GM21367 (cell line): ENCODE results near the gene HID1.
"Not testable (repeated sequence)": the region's sequence is repeated elsewhere in the genome, so short reads cannot be mapped to it uniquely, and the experiment has no call there.

Source experiments
- ATAC-seq: cut with Tn5 transposase; IDR thresholded peaks from one replicate; pipeline ENCODE4 v1.9.1; 2021; ENCODE audit not compliant: unreplicated experiment

The HID1 gene

DNA sequence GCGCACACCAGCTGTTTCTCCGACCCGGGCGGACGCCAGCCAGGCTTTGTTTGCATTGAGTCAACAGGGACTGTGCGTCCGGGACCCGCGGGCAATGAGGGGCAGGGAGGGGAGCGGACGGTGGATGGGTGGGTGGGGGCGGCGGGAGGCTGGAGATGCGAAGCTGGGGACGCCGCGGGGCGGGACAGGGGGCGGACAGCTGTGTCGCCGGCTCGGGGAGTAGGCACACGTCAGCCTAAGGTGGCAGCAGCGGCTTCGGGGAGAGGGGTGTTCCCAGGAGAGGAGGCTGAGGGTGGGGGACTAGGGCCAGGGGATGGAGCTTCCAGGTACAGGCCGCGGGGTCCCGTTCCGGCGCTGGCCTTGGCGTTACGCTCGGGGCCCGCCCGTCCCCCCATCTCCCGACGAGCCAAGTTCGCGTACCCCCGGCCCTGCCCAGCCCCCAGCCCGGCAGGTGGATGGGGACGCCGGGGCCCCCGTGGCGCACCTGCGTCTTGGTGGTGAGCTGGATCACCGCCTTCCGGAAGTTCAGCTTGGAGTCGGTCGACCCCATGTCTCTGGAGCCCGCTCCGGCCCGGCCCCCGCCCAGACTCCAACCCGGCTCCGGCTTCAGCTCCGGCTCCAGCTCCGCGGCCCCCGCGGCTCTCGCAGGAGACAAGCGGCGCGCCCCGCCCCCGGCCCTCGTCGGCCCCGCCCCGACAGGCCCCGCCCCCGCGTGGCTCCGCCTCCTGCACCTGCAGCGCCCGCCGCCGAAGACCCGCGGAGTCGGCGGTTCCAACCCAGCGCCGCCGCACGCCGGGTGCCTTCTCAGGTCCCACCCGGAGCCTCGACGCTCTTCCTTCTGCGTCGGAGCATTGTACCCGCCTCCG lies at the start of gene HID1:
Gene HID1, minus strand, starts transcription at position 653 of the 866 bp plus-strand sequence. Its CDS starts 103 bp downstream, at position 550.
- ATAC-seq, result no peak

- ATAC-seq, result no peak
Measured at GRCh38 chr17:75020331-75021110, 48.0 kb upstream of the HID1 start.

- ATAC-seq, result no peak
Measured at GRCh38 chr17:75019710-75020109, 47.2 kb upstream of the HID1 start.

DNA sequence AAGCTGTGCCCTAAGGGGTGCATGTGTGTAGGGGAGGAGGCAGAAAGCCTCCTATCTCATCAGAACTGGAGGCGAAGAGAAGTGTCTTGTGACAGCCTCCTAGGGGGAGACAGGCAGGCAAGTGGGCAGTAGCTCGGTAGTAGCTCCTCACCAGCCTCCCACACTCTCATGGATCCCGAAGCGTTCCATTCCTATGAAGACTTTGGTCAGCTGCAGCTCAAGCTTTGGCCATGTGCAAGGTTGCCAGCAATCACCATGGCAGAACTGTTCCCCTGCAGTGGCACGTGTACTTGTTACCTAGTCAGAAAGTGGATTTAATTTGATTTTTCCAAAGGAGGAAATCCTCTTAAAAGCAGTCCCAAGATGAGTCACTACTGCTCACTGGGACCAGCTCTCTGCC lies 46.6 kb upstream of the HID1 start:
- no peak for ATAC-seq

GRCh38 chr17:75013092-75013559 lies 40.6 kb upstream of the HID1 start:
- no peak for ATAC-seq

DNA sequence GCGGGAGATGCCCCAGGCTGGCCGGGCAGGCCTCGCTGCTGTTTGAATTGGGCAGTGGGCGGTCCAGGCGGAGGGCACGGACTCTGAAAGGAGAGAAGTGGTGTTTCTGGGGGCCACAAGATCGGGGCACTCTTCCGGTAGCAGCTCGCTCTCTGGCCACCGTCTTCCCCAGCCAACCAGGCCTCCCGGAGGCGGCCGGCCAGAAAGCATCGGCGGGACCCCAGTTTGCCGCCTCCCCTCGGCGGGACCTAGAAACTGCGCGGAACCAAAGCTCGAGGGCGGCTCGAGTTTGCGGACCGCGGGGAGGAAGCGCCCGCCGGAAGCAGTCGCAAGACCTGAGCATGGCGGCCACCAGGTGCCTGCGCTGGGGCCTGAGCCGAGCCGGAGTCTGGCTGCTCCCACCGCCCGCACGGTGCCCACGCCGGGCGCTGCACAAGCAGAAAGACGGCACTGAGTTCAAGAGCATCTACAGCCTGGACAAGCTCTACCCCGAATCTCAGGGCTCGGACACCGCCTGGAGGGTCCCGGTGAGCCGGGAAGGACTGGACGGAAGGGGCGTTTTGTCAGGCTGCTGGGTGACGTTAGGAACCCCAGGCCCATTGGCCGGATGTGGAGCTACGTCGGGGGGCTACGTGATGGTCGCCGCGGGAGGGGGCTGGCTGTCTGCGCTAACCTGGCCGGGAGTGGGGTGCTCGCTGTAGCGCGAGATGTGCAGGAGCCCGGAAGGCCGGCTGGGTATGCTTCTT lies 40.0 kb upstream of the HID1 start, which contains the start of gene MRPL58:
Gene MRPL58, plus strand, starts transcription at position 325 of the 746 bp plus-strand sequence. Its CDS starts 17 bp downstream, at position 342.
- ATAC-seq, result peak; percentile 87

- no peak for ATAC-seq
Measured at GRCh38 chr17:75012096-75012345, 39.5 kb upstream of the HID1 start.

DNA sequence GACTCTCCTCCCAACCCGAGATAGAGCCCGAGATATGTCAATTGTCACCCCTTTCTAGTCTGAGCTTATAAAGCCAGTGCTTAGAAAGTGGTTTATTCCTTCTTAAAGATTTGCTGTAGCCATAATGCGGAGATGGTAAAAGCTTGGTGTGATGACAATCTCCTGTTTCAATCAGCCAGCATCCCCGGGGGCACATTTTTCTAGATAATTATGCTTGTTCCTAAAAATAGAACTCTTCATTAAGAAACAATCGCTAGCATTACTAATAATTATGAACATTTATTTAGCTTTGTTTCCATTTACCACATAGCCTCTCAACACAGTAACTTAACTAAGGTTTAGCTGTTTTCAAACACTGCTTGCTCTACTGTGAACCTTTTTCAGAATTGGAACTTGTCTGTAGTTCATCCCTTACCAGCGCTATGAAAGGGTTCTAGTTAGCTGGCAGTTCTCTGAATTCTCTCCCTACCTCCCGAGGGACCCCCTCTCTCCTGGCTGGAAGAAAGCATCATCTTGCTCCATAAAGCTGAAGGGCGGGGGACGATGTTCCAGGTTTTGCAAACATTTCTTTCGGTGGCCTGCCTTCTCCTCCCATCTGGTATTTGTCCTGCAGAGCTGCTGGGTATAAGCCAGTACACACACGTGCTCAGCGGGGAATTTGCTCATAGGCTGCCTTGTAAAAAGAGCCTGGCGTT lies 39.0 kb upstream of the HID1 start:
- ATAC-seq, result no peak

DNA sequence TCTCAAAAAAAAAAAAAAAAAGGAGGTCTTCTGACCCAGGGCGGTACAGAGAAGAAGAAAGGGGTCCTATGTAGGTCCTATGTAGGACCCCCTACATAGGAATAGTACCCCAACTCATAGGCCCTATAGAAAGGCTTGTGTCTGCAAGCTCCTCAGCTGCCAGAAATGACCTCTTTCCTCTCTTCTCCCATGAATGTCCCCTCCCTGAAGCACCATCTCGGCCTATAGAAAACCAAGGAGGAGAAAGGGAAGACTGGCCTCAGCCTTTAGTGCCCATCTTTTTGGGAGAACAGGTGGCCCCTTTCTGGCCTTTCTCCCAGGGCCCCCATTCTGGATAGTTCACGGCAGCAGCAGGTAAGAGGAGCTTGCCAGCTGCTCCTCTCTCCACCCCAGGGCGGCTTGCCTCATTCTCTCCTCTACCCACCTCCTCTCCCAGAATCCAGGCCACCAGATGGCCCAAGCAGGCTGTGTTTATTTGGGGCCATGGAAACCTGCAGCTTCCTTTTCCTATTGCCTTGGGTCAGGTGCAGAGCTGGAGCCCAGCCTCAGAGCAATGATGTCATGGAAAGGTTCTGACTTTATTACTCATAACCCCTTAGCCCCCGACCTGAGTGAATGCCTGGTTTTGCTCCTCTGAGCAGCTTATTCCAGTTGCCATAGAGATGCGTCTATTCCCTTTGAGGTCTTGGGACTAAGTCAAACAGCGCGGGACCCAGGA lies 38.3 kb upstream of the HID1 start:
- no peak for ATAC-seq

DNA sequence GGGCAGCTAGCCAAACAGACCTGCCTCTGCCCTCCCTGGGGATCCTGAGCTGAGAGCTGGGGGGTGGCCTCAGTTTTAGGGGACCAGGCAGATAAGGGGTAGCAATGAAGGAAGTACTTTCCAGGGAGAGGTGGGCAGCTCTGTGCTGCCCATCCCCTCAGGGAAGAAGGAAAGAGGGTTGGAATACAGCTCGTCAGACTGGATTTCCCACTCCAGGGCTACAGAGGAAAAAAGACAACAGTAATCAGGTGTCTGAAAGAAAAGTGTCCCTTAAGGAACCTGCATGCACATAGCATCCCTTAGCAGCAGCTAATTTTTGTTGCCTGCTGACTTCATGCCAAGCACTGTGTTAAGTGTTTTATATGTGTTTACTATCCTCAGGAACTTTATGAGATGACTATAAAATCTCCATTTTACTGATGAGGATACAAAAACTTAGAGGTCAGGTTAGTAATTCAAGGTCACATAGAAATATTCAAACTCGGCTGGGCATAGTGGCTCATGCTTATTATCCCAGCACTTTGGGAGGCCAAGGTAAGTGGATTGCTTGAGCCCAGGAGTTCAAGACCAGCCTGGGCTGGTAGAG lies 36.7 kb upstream of the HID1 start:
- no peak for ATAC-seq

GRCh38 chr17:75008373-75008772 lies 35.8 kb upstream of the HID1 start:
- no peak for ATAC-seq

DNA sequence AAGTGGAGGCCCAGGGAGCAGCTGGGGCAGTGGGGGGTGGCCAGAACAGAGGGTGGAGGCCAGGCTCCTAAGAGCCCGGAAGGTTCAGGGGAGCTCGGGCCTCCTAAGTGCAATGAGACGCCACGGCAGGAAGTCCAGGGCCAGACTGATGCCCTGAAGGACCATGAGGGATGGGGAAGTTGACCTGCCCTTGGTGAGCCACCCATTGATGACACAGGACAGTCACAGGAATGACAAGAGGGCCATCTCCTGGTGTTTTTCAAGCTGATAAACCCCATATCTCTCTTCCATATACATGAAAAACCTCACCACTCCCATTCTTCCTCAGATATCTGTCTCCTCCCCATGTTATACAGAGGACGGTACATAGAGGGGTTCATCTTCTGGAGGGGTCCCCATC lies 34.1 kb upstream of the HID1 start:
- no peak for ATAC-seq

DNA sequence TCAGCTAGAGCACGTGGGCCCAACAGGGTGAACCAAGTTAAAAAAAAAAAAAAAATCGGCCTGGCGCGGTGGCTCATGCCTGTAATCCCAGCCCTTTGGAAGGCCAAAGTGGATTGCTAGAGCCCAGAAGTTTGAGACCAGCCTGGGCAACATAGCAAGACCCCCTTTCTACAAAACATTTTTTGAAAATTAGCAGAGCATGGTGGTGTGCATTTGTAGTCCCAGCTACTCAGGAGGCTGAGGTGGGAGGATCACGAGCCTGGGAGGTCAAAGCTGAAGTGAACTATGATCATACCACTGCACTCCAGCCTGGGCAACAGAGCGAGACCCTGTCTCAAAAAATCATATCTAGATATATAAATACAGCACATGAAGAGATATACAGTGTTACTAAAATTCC lies 33.5 kb upstream of the HID1 start:
- not testable (repeated sequence) for ATAC-seq

- no peak for ATAC-seq
Measured at GRCh38 chr17:75005291-75005690, 32.7 kb upstream of the HID1 start.

- ATAC-seq, result no peak
Measured at GRCh38 chr17:75004371-75004770, 31.8 kb upstream of the HID1 start.

- ATAC-seq, result no peak
Measured at GRCh38 chr17:75003957-75004355, 31.4 kb upstream of the HID1 start.

DNA sequence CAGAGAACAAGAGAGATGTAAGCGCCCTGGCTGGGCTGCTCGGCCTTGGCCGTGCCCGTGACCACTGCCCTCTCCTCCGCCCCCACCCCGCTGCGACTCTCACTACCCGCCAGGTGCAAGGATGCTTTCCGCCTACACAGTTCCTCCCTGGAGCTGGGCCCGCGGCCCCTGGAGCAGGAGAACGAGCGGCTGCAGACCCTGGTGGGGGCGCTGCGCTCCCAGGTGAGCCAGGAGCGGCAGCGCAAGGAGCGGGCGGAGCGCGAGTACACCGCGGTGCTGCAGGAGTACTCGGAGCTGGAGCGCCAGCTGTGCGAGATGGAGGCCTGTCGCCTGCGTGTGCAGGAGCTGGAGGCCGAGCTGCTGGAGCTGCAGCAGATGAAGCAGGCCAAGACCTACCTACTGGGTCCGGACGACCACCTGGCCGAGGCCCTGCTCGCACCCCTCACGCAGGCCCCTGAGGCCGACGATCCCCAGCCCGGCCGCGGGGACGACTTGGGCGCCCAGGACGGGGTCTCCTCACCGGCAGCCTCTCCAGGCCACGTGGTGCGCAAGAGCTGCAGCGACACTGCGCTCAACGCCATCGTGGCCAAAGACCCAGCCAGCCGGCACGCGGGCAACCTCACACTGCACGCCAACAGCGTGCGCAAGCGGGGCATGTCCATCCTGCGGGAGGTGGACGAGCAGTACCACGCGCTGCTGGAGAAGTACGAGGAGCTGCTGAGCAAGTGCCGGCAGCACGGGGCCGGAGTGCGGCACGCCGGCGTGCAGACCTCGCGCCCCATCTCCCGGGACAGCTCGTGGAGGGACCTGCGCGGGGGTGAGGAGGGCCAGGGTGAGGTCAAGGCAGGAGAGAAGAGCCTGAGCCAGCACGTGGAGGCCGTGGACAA lies 30.8 kb upstream of the HID1 start:
- no peak for ATAC-seq

DNA sequence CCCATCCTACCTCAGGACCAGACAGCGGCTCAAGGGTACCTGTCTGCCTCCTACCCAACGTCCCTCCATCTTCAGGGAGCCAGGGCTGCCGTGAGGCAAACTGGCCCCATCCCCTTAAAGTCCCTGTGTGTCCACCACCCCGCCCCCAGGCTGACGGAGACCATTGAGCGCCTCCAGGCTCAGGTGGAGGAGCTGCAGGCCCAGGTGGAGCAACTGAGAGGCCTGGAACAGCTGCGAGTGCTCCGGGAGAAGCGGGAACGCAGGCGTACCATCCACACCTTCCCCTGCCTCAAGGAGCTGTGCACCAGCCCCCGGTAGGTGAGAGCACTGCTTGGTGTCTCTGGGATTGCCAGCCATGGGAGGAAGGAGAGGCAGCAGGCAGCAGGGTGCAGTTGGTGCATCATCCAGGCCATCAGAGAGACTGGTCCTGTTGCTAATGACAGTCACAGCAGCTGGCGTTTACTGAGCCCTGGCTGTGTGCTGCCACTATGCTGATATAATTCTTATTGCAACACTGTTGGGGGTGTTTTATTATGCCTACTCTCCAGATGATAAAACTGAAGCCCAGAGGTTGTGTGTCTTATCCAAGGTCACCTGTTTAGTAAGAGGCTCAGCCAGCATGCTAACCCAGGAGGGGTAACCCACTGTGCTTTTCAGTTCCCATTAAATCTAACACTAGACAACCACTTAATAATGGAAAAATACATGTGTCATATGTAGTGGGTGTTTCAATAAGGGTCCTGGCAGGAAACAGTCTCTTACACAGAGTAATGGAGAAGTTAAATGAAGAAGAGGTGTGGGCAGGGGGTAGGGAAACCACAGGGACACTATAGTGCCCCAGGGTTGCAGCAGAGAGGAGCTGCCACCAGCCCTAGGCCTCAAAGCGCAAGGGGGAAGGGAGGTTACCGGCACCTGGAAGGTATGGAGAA lies 29.6 kb upstream of the HID1 start:
- no peak for ATAC-seq
